Activated CD4-positive, alpha-beta T cell treated with anti-CD3 and anti-CD28 coated beads, Interleukin-2, amount 50 U/mL, for 24 hours (primary cell): Measurements from ENCODE around the gene SLC29A3.

ENCODE experiments used
- DNase-seq, 2 donors: peaks; one replicate each; pipeline ENCODE4 v3.0.0-alpha.2; 2020; ENCODE audit warnings: low read depth in 1 of 2, low spot score in 1 of 2

SLC29A3 gene

GRCh38 chr10:71390921-71391690 lies 72.0 kb downstream of the SLC29A3 start:
- no peak for DNase-seq

GRCh38 chr10:71391701-71392100 lies 72.6 kb downstream of the SLC29A3 start:
- DNase-seq = no peak

- DNase-seq = no peak
Measured at GRCh38 chr10:71392292-71392691, 73.2 kb downstream of the SLC29A3 start.

- no peak for DNase-seq
Measured at GRCh38 chr10:71392791-71393781, 74.0 kb downstream of the SLC29A3 start.

- no peak for DNase-seq
Measured at GRCh38 chr10:71393841-71394475, 74.9 kb downstream of the SLC29A3 start.

- DNase-seq = no peak
Measured at GRCh38 chr10:71394926-71395562, 76.0 kb downstream of the SLC29A3 start.

- no peak for DNase-seq
Measured at GRCh38 chr10:71395621-71396020, 76.6 kb downstream of the SLC29A3 start.

- DNase-seq = no peak
Measured at GRCh38 chr10:71396084-71396710, 77.1 kb downstream of the SLC29A3 start.

GRCh38 chr10:71396711-71397295 lies 77.7 kb downstream of the SLC29A3 start, which contains the start of gene CDH23:
TSS of gene CDH23 (plus strand) at chr10:71396920. CDS start at chr10:71439832, 42,912 bp downstream.
- no peak for DNase-seq

GRCh38 chr10:71397296-71398212 lies 78.5 kb downstream of the SLC29A3 start:
- DNase-seq = no peak

GRCh38 chr10:71398976-71399375 lies 79.9 kb downstream of the SLC29A3 start:
- no peak for DNase-seq

- no peak for DNase-seq
Measured at GRCh38 chr10:71399946-71400345, 80.9 kb downstream of the SLC29A3 start.

- DNase-seq = no peak
Measured at GRCh38 chr10:71401056-71401455, 82.0 kb downstream of the SLC29A3 start.

GRCh38 chr10:71402005-71402404 lies 82.9 kb downstream of the SLC29A3 start:
- DNase-seq = no peak

- no peak for DNase-seq
Measured at GRCh38 chr10:71404503-71405295, 85.6 kb downstream of the SLC29A3 start.

- DNase-seq = no peak
Measured at GRCh38 chr10:71406878-71407277, 87.8 kb downstream of the SLC29A3 start.

- DNase-seq = no peak
Measured at GRCh38 chr10:71408436-71409225, 89.6 kb downstream of the SLC29A3 start.
